H9 (cell line): ENCODE results near the gene ITSN2. TPM values are rescaled to one million over a fixed set of nuclear protein-coding genes. Genes with fewer than 3 reads are reported as not detected.

Source experiments
- DNase-seq: peaks from one replicate; pipeline ENCODE4 v3.0.0-alpha.2; 2017
- H2AFZ ChIP-seq: one replicate; pipeline ENCODE4 v1.6.1; 2013; ENCODE audit warnings: mild to moderate bottlenecking, low read length, control low read depth, moderate library complexity
- H2AK5ac ChIP-seq: 2 replicates; pipeline ENCODE4 v1.6.1; 2013; ENCODE audit warnings: low read length, control low read depth, mixed read lengths; ENCODE audit not compliant: insufficient read length
- H2BK120ac ChIP-seq: one replicate; pipeline ENCODE4 v1.6.1; 2013; ENCODE audit warnings: low read depth, mild to moderate bottlenecking, low read length, control low read depth, inconsistent platforms; ENCODE audit not compliant: poor library complexity, severe bottlenecking
- H2BK12ac ChIP-seq: 2 replicates; pipeline ENCODE4 v1.6.1; 2013; ENCODE audit warnings: low read length, control low read depth, mixed read lengths, low read depth; ENCODE audit not compliant: insufficient read length
- H2BK15ac ChIP-seq: 2 replicates; pipeline ENCODE4 v1.6.1; 2013; ENCODE audit warnings: low read depth, low read length, control low read depth
- H2BK20ac ChIP-seq: one replicate; pipeline ENCODE4 v1.6.1; 2013; ENCODE audit warnings: low read depth, mild to moderate bottlenecking, low read length, control low read depth, inconsistent platforms; ENCODE audit not compliant: poor library complexity, severe bottlenecking
- H2BK5ac ChIP-seq: 2 replicates; pipeline ENCODE4 v1.6.1; 2013; ENCODE audit warnings: low read length, control low read depth, mixed read lengths; ENCODE audit not compliant: insufficient read length
- H3K14ac ChIP-seq: 2 replicates; pipeline ENCODE4 v1.6.1; 2013; ENCODE audit warnings: low read length, control low read depth; ENCODE audit not compliant: insufficient read depth
- H3K18ac ChIP-seq: 2 replicates; pipeline ENCODE4 v1.6.1; 2013; ENCODE audit warnings: low read depth, mild to moderate bottlenecking, mixed read lengths, low read length, control low read depth; ENCODE audit not compliant: insufficient read length
- H3K23ac ChIP-seq: 2 replicates; pipeline ENCODE4 v1.6.1; 2013; ENCODE audit warnings: low read length, control low read depth, mixed read lengths, low read depth; ENCODE audit not compliant: insufficient read length
- H3K23me2 ChIP-seq: 2 replicates; pipeline ENCODE4 v1.6.1; 2013; ENCODE audit warnings: low read depth, mild to moderate bottlenecking, mixed read lengths, low read length, control low read depth; ENCODE audit not compliant: insufficient read length, poor library complexity, severe bottlenecking
- H3K27ac ChIP-seq: 2 replicates; pipeline ENCODE4 v1.5.1; 2013; ENCODE audit warnings: low read length, control low read depth, mixed read lengths, low read depth; ENCODE audit not compliant: insufficient read length
- H3K27me3 ChIP-seq: 2 replicates; pipeline ENCODE4 v1.6.1; 2013; ENCODE audit warnings: low read length, control low read depth, inconsistent platforms; ENCODE audit not compliant: insufficient read depth
- H3K4ac ChIP-seq: 2 replicates; pipeline ENCODE4 v1.6.1; 2013; ENCODE audit warnings: low read depth, mild to moderate bottlenecking, control low read depth, inconsistent platforms, low read length, moderate library complexity
- H3K4me1 ChIP-seq: 2 replicates; pipeline ENCODE4 v1.6.1; 2013; ENCODE audit warnings: low read length, control low read depth, inconsistent platforms; ENCODE audit not compliant: insufficient read depth
- H3K4me2 ChIP-seq: 2 replicates; pipeline ENCODE4 v1.6.1; 2013; ENCODE audit warnings: low read length, control low read depth, mixed read lengths; ENCODE audit not compliant: insufficient read length, insufficient read depth
- H3K56ac ChIP-seq: 2 replicates; pipeline ENCODE4 v1.6.1; 2013; ENCODE audit warnings: low read depth, mild to moderate bottlenecking, mixed read lengths, low read length, control low read depth; ENCODE audit not compliant: insufficient read length
- H3K79me1 ChIP-seq: 2 replicates; pipeline ENCODE4 v1.6.1; 2013; ENCODE audit warnings: low read depth, mild to moderate bottlenecking, moderate library complexity, low read length, control low read depth, inconsistent platforms; ENCODE audit not compliant: insufficient read depth, poor library complexity, severe bottlenecking
- H3K79me2 ChIP-seq: 2 replicates; pipeline ENCODE4 v1.6.1; 2013; ENCODE audit warnings: low read length, control low read depth, inconsistent platforms; ENCODE audit not compliant: insufficient read depth
- H3K9ac ChIP-seq: 2 replicates; pipeline ENCODE4 v1.6.1; 2013; ENCODE audit warnings: low read length, control low read depth, mixed read lengths; ENCODE audit not compliant: insufficient read length; ENCODE audit errors: extremely low read depth
- H3K9me3 ChIP-seq: one replicate; pipeline ENCODE4 v1.6.1; 2013; ENCODE audit warnings: low read depth, low read length, inconsistent platforms; ENCODE audit not compliant: control insufficient read depth
- H3T11ph ChIP-seq: one replicate; pipeline ENCODE4 v1.6.1; 2013; ENCODE audit warnings: mild to moderate bottlenecking, low read length, control low read depth, inconsistent platforms
- H4K20me1 ChIP-seq: one replicate; pipeline ENCODE4 v1.6.1; 2013; ENCODE audit not compliant: control insufficient read depth, insufficient read length, insufficient read depth
- H4K5ac ChIP-seq: 2 replicates; pipeline ENCODE4 v1.6.1; 2013; ENCODE audit warnings: low read depth, mild to moderate bottlenecking, mixed read lengths, low read length, control low read depth; ENCODE audit not compliant: insufficient read length
- H4K8ac ChIP-seq: replicated peaks from 2 replicates; pipeline ENCODE4 v1.6.1; 2013; ENCODE audit warnings: low read length, control low read depth, mixed read lengths, low read depth; ENCODE audit not compliant: insufficient read length
- H4K91ac ChIP-seq: 2 replicates; pipeline ENCODE4 v1.6.1; 2013; ENCODE audit warnings: low read depth, mild to moderate bottlenecking, moderate library complexity, mixed read lengths, low read length, control low read depth; ENCODE audit not compliant: insufficient read length
- H3K27ac Mint-ChIP-seq, 3 experiments: 2 replicates in 2 of 3; 3 replicates in 1 of 3; pipeline ENCODE4 v1.8.0; 2020 to 2021; ENCODE audit warnings: mixed read lengths in 3 of 3, mild to moderate bottlenecking in 1 of 3, moderate library complexity in 1 of 3
- H3K27me3 Mint-ChIP-seq: 2 replicates; pipeline ENCODE4 v1.8.0; 2021; ENCODE audit warnings: low read depth, mild to moderate bottlenecking, moderate library complexity, mixed read lengths
- H3K36me3 Mint-ChIP-seq, 3 experiments: 2 replicates in 2 of 3; 3 replicates in 1 of 3; pipeline ENCODE4 v1.8.0; 2020 to 2021; ENCODE audit warnings: low read depth in 3 of 3, mixed read lengths in 3 of 3; ENCODE audit not compliant: insufficient read depth in 1 of 3
- H3K4me1 Mint-ChIP-seq, 2 experiments: 2 replicates each; pipeline ENCODE4 v1.8.0; 2020; ENCODE audit warnings: mixed read lengths in 2 of 2
- H3K4me3 Mint-ChIP-seq, 2 experiments: 2 replicates in 1 of 2; 3 replicates in 1 of 2; pipeline ENCODE4 v1.8.0; 2020 to 2021; ENCODE audit warnings: mild to moderate bottlenecking in 2 of 2, mixed read lengths in 2 of 2, moderate library complexity in 1 of 2
- H3K9me3 Mint-ChIP-seq, 2 experiments: 2 replicates in 1 of 2; 3 replicates in 1 of 2; pipeline ENCODE4 v1.8.0; 2020; ENCODE audit warnings: mild to moderate bottlenecking in 2 of 2, mixed read lengths in 2 of 2, moderate library complexity in 1 of 2
- CTCF ChIP-seq: fragments of 200-600 bp; sonication (generic); conservative IDR thresholded peaks from 3 replicates; pipeline ENCODE4 v1.8.0; 2021; ENCODE audit warnings: antibody characterized with exemption, mild to moderate bottlenecking
- WGBS: extraction: QIAGEN DNeasy Blood & Tissue Kit; methylation state at CpG from one replicate; pipeline ENCODE4 v1.1.7; 2013; ENCODE audit warnings: missing lambda C conversion rate, low lambda C conversion rate, mixed read lengths; ENCODE audit not compliant: insufficient read length; ENCODE audit errors: extremely low coverage; 5-methylcytosine and 5-hydroxymethylcytosine counted together
- total RNA-seq: library from RNA; stranded (reverse); gene quantifications from 2 replicates; pipeline ENCODE4 v1.2.1, GENCODE V29; 2021

ITSN2 gene
- total RNA-seq, 1 experiment from 2014 or later, result 17.0 TPM

GRCh38 chr2:24374301-24374700 is 14.0 kb upstream of the ITSN2 start:
- TF ChIP-seq CTCF, result no peak
- Histone ChIP-seq H3K23me2 (no peaks in the 10 kb centered on the region), H3K9me3 (no peaks in the 10 kb centered on the region), H2BK12ac (no peak overlapping the region), H3T11ph (no peak overlapping the region), H2AFZ (no peak overlapping the region), H3K23ac (no peak overlapping the region), H3K79me2 (no peaks in the 10 kb centered on the region), H4K5ac (no peak overlapping the region), H4K8ac (no peak overlapping the region), H3K14ac (no peak overlapping the region), H3K4me1 (no peaks in the 10 kb centered on the region), H3K27me3 (no peaks in the 10 kb centered on the region), H2AK5ac (no peak overlapping the region), H3K9ac (no peak overlapping the region), H4K91ac (no peak overlapping the region), H2BK5ac (no peak overlapping the region), H2BK120ac (no peak overlapping the region), H3K79me1 (no peaks in the 10 kb centered on the region), H3K18ac (no peak overlapping the region), H2BK20ac (no peak overlapping the region), H3K4ac (no peak overlapping the region), H3K27ac (no peak overlapping the region), H2BK15ac (no peak overlapping the region), H3K4me2 (no peak overlapping the region), H4K20me1 (no peaks in the 10 kb centered on the region), H3K56ac (no peak overlapping the region)
- Mint-ChIP-seq H3K36me3 (no peaks in the 10 kb centered on the region), H3K4me3 (no peak overlapping the region), H3K27ac (no peak overlapping the region), H3K4me1 (no peaks in the 10 kb centered on the region), H3K9me3 (no peaks in the 10 kb centered on the region), H3K27me3 (no peaks in the 10 kb centered on the region)
- DNase-seq, result no peak
- no CpG with 5 or more reads among the region's 4 CpGs for WGBS
